Measurements from ENCODE around the gene SLC30A4. TPM values are rescaled to one million over a fixed set of nuclear protein-coding genes. Genes with fewer than 3 reads are reported as not detected.
A peak's percentile ranks its signal among the peaks of the same experiment; 100 is the strongest.

SLC30A4 gene
- total and polyA plus RNA-seq, 2 donors (not counting 1 experiment from before 2014, with no cell fraction given) = 6.7 to 12.2 TPM

- Histone ChIP-seq H3K36me3 (ENCODE audit: control insufficient read depth, insufficient read depth, low read length) (no peaks in the 10 kb centered on the region), H3K4me1 (ENCODE audit: control insufficient read depth, extremely low read depth, insufficient read depth, low read length) (no peaks in the 10 kb centered on the region), H3K9ac (ENCODE audit: insufficient read depth, low read length) (no peak overlapping the region), H3K27me3 (ENCODE audit: control insufficient read depth, insufficient read depth, low read length) (no peaks in the 10 kb centered on the region), H3K27ac (ENCODE audit: insufficient read depth, low read length) (no peak overlapping the region), H4K20me1 (ENCODE audit: control insufficient read depth, extremely low read depth, insufficient read depth, low read length) (no peaks in the 10 kb centered on the region), H2AFZ (ENCODE audit: low read length) (no peak overlapping the region), H3K9me3 (ENCODE audit: control insufficient read depth, insufficient read depth, low read depth, low read length) (no peaks in the 10 kb centered on the region), H3K4me3 (replicated peaks in 1 of 4; ENCODE audit: control extremely low read depth in 1 of 4, insufficient read depth in 1 of 4, low read depth in 3 of 4, low read length in 4 of 4) (no peak overlapping the region), H3K4me2 (ENCODE audit: extremely low read depth, insufficient read depth, low read length) (no peak overlapping the region), H3K79me2 (ENCODE audit: control insufficient read depth, insufficient read depth, low read length) (no peaks in the 10 kb centered on the region)
- TF ChIP-seq EZH2 (IDR thresholded peaks at IDR 0.05; ENCODE audit: low read length, missing control alignments) = no peak
- TF ChIP-seq, protein P1, sequence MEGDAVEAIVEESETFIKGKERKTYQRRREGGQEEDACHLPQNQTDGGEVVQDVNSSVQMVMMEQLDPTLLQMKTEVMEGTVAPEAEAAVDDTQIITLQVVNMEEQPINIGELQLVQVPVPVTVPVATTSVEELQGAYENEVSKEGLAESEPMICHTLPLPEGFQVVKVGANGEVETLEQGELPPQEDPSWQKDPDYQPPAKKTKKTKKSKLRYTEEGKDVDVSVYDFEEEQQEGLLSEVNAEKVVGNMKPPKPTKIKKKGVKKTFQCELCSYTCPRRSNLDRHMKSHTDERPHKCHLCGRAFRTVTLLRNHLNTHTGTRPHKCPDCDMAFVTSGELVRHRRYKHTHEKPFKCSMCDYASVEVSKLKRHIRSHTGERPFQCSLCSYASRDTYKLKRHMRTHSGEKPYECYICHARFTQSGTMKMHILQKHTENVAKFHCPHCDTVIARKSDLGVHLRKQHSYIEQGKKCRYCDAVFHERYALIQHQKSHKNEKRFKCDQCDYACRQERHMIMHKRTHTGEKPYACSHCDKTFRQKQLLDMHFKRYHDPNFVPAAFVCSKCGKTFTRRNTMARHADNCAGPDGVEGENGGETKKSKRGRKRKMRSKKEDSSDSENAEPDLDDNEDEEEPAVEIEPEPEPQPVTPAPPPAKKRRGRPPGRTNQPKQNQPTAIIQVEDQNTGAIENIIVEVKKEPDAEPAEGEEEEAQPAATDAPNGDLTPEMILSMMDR (conservative IDR thresholded peaks at IDR 0.05 in 1 of 2, IDR thresholded peaks at IDR 0.05 in 1 of 2; ENCODE audit: low read depth in 1 of 2, low read length in 2 of 2) = no peak
- peak in 1 of 2 donors; percentile 58 for DNase-seq (ENCODE audit: low read depth in 2 of 2)
Measured at GRCh38 chr15:45498701-45499100, 23.9 kb downstream of the SLC30A4 start.

DNA sequence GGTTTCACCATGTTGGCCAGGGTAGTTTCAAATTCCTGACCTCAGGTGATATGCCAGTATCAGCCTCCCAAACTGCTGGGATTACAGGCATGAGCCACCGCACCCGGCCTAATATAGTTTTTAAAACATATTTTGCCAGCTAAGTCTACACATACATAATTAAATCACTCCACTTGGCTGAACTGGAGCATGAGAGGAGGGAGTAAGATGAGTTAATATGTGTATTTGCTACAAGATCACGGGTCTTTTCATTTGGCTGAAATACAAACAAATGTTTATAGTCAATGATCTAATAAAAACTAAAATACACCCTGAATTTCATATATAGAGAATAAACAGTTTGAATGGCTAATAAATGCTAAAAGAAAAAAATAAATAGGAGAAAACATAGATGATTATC is 25.3 kb downstream of the SLC30A4 start:
- no peaks in the 10 kb centered on the region for H3K36me3 ChIP-seq (ENCODE audit: control insufficient read depth, insufficient read depth, low read length)
- no peaks in the 10 kb centered on the region for H3K27me3 ChIP-seq (ENCODE audit: control insufficient read depth, insufficient read depth, low read length)
- H3K9me3 ChIP-seq (ENCODE audit: control insufficient read depth, insufficient read depth, low read depth, low read length) = no peaks in the 10 kb centered on the region
- no peak for DNase-seq (ENCODE audit: low read depth in 2 of 2)
- H3K27ac ChIP-seq (ENCODE audit: insufficient read depth, low read length) = no peak overlapping the region
- H3K79me2 ChIP-seq (ENCODE audit: control insufficient read depth, insufficient read depth, low read length) = no peaks in the 10 kb centered on the region
- H3K4me3 ChIP-seq (replicated peaks in 1 of 4; ENCODE audit: control extremely low read depth in 1 of 4, insufficient read depth in 1 of 4, low read depth in 3 of 4, low read length in 4 of 4) = no peak overlapping the region
- H2AFZ ChIP-seq (ENCODE audit: low read length) = no peak overlapping the region
- no peak overlapping the region for H3K4me2 ChIP-seq (ENCODE audit: extremely low read depth, insufficient read depth, low read length)
- H4K20me1 ChIP-seq (ENCODE audit: control insufficient read depth, extremely low read depth, insufficient read depth, low read length) = no peaks in the 10 kb centered on the region
- H3K9ac ChIP-seq (ENCODE audit: insufficient read depth, low read length) = no peak overlapping the region
- TF ChIP-seq EZH2 (IDR thresholded peaks at IDR 0.05; ENCODE audit: low read length, missing control alignments) = no peak
- TF ChIP-seq, protein P1 (conservative IDR thresholded peaks at IDR 0.05 in 1 of 2, IDR thresholded peaks at IDR 0.05 in 1 of 2; ENCODE audit: low read depth in 1 of 2, low read length in 2 of 2) = no peak
- no peaks in the 10 kb centered on the region for H3K4me1 ChIP-seq (ENCODE audit: control insufficient read depth, extremely low read depth, insufficient read depth, low read length)

DNA sequence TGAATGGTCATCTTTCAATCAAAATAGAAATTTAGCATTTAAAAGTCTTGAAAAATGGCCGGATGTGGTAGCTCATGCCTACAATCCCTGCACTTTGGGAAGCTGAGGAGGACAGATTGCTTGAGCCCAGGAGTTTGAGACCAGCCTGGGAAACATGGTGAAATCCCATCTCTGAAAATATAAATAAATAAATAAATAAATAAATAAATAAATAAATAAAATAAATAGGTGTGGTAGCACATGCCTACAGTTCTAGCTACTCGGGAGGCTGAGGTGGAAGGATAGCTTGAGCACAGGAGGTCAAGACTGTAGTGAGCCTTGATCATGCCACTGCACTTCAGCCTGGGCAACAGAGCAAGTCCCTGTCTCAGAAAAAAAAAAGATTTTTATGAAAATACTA is 25.9 kb downstream of the SLC30A4 start:
- H3K36me3 ChIP-seq (ENCODE audit: control insufficient read depth, insufficient read depth, low read length) = no peaks in the 10 kb centered on the region
- no peak overlapping the region for H3K4me2 ChIP-seq (ENCODE audit: extremely low read depth, insufficient read depth, low read length)
- H3K27ac ChIP-seq (ENCODE audit: insufficient read depth, low read length) = no peak overlapping the region
- no peaks in the 10 kb centered on the region for H3K79me2 ChIP-seq (ENCODE audit: control insufficient read depth, insufficient read depth, low read length)
- H3K4me3 ChIP-seq (replicated peaks in 1 of 4; ENCODE audit: control extremely low read depth in 1 of 4, insufficient read depth in 1 of 4, low read depth in 3 of 4, low read length in 4 of 4) = no peak overlapping the region
- no peak for DNase-seq (ENCODE audit: low read depth in 2 of 2)
- no peak overlapping the region for H2AFZ ChIP-seq (ENCODE audit: low read length)
- H3K27me3 ChIP-seq (ENCODE audit: control insufficient read depth, insufficient read depth, low read length) = no peaks in the 10 kb centered on the region
- no peaks in the 10 kb centered on the region for H3K4me1 ChIP-seq (ENCODE audit: control insufficient read depth, extremely low read depth, insufficient read depth, low read length)
- H3K9me3 ChIP-seq (ENCODE audit: control insufficient read depth, insufficient read depth, low read depth, low read length) = no peaks in the 10 kb centered on the region
- TF ChIP-seq EZH2 (IDR thresholded peaks at IDR 0.05; ENCODE audit: low read length, missing control alignments) = no peak
- TF ChIP-seq, protein P1 (conservative IDR thresholded peaks at IDR 0.05 in 1 of 2, IDR thresholded peaks at IDR 0.05 in 1 of 2; ENCODE audit: low read depth in 1 of 2, low read length in 2 of 2) = no peak
- H4K20me1 ChIP-seq (ENCODE audit: control insufficient read depth, extremely low read depth, insufficient read depth, low read length) = no peaks in the 10 kb centered on the region
- no peak overlapping the region for H3K9ac ChIP-seq (ENCODE audit: insufficient read depth, low read length)

Data from fibroblast of lung (primary cell).